Left forelimb (tissue), 1 donor: ENCODE measurements around the gene CLDN15.
"Not testable (repeated sequence)": the region's sequence is repeated elsewhere in the genome, so short reads cannot be mapped to it uniquely, and the experiment has no call there.

Experiments used
- DNase-seq: peaks from one replicate; pipeline ENCODE4 v3.0.0-alpha.2; 2018; ENCODE audit warnings: low spot score

Gene CLDN15

DNA sequence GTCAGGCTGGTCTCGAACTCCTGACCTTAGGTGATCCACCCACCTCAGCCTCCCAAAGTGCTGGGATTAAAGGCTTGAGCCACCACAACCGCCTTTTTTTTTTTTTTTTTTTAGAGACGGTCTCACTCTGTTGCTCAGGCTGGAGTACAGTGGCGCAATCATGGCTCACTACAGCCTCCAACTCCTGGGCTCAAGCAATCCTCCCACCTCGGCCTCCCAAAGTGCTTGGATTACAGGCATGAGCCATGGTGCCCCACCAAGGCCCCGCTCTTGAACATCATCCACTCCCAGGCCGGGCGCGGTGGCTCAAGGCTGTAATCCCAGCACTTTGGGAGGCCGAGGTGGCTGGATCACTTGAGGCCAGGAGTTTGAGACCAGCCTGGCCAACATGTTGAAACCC lies 38.1 kb downstream of the CLDN15 start:
- not testable (repeated sequence) for DNase-seq

DNA sequence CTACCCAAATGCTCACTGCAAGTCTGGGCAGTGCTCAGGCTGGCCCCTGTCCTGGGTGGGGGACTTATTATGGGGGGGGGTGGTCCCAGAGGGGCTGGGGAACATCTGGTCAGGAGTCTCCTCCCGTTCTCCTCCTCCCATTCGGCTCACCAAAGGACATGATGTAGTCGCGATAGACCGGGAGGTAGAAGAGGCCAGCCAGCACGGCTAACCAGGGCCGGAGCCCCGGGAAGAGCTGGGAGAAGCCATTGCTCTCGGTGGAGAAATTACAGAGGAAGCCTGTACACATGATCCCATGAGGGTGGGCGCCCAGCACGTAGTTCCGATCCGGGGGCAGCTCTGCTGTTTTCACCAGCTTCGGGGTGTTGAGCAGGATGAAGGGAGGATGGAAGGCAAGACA lies 39.1 kb downstream of the CLDN15 start:
- no peak for DNase-seq

DNA sequence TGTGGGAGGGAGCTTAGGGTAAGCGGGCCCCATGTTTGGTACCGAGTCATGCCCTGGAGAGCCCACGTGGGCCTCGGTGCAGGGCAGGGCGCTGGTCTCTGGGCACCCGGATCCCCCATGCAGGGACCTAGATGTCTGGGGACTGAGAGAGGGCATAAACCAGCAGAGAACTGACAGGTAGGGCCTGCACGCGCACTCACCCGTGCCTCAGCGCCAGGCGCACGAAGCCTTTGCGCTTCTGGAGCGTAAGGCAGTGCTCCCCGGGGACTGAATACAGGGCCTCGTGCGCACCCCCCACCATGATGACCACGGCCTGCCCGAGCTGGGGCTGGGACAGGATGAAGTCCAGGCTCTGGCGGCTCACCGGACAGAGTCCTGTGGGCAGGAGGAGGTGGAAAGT lies 39.6 kb downstream of the CLDN15 start:
- no peak for DNase-seq

DNA sequence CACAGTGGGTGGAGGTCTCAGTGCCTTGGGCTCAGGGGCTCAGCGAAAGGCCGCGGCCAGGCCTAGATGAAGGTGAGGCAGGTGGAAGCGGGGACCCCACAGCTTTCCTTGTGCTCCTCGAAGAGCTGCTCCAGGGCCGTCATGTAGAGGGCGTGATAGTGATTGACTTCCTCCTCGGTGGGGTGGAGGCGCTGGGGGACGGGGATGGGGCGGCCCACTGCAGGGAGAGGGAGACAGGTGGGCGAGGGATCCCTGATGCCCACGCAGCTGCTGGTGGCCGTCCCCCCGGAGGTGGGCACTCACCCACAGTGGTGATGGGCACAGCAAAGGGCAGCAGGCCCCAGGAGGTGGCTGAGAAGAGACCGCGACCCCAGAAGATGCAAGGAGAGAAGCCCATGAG lies 41.7 kb downstream of the CLDN15 start:
- DNase-seq: no peak

DNA sequence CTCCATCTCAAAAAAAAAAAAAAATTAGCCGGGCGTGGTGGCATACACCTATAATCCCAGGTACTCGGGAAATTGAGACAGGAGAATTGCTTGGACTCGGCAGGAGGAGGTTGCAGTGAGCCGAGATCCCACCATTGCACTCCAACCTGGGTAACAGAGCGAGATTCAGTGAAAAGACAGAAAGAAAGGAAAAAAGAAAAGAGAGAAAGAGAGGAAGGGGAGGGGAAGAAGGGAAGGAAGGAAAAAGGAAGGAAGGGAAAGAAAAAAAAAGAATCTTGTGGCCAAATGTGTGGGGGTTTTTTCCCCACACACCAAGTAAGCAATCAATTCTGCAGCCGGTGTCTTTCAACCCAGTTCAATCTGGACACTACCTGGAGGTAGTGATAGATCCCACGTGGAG lies 48.5 kb downstream of the CLDN15 start:
- DNase-seq: no peak

DNA sequence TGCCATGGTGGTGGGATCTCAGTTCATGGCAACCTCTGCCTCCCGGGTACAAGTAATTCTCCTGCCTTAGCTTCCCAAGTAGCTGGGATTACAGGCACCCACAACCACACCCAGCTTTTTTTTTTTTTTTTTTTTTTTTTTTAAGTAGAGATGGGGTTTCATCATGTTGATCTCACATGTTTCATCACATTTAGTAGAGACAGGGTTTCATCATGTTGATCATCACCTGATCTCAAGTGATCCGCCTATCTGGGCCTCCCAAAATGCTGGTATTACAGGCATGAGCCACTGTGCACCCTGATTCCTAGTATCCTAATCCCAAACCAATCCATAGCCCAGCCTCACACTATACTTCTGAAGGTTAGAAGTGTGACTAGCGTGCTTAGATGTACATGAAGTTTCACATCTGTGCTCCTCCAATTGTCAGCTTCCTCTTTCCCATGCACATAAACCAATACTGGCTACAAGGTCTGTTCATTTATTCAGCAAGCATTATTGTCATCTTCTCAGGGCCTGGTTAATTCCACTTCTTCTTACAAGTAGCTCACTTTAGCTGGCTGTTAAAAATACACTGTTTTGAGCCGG lies 50.7 kb downstream of the CLDN15 start:
- DNase-seq: no peak

DNA sequence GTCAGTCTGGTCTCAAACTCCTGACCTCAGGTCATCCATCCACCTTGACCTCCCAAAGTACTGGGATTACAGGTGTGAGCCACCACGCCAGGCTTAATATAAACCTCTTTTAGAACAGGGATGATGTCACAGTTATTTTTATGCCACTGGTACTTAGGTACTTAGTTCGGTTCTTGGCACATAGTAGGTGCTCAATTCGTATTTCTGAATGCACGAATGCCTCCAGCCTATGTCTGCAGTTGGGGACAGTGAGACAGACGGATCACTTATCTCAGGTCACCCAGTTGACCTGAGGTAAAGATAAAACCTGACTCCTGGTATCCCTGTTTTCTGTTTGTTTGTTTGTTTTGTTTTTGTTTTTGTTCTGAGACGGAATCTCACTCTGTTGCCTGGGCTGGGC lies 51.4 kb downstream of the CLDN15 start:
- DNase-seq: no peak

DNA sequence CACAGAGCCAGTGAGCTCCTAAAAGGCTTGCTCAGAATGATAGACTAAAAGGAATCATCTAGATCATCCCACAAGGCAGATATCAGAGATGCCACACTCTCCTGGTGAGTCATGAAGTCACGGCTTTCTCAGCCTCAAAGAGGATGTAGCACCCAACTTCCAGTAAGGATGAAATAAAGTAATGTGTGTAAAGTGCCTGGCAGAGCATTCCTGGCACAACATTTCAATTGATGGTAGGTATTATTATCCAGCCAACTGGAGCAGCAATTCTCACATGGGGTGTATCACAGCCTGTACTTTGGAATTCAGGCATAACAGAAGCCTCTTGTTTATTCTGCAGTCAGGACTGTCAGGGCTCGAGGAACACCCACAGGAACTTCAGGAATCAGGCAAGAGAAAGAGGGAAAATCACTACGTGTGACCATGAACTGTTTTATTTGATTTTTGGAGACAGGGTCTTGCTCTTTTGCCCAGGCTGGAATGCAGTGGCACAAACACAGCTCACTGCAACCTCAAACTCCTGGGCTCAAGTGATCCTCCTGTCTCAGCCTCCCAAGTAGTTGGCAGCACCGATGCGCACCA lies 52.3 kb downstream of the CLDN15 start:
- DNase-seq: no peak
